Activated CD4-positive, CD25-positive, alpha-beta regulatory T cell treated with anti-CD3 and anti-CD28 coated beads, Interleukin-2, amount 50 U/mL, for 16 hours (primary cell): ENCODE measurements around the gene PTPN22.

Experiments used
- DNase-seq: peaks from one replicate; pipeline ENCODE4 v3.0.0-alpha.2; 2020; ENCODE audit warnings: low read depth, low spot score

PTPN22 gene

DNA sequence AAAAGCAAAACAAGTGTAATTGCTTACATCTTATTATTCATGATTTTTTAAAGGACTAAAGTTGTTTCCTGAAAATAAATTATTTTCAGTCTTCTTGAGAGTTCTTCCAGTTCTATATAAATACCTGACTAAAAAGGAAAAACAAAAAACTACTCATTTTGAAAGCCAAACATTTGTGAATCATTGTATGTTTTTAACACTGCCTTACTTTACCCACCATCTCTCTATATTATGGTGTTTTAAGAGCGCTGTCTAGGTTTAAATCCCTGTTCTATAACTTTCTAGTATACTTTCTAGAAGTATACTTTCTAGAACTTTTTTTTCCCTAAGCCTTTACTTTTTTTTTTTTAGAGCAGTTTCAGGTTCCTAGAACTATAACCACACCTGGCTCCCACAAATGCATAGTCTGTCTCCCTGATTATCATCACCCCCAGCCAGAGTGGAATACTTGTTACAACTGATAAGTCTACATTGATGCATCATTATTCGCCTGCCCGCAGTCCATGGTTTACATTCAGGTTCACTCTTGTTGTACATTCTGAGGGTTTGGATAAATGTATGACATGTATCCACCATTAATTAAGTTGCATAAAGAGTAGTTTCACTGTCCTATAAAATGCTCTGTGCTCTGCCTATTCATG lies 69.0 kb downstream of the PTPN22 start:
- no peak for DNase-seq

DNA sequence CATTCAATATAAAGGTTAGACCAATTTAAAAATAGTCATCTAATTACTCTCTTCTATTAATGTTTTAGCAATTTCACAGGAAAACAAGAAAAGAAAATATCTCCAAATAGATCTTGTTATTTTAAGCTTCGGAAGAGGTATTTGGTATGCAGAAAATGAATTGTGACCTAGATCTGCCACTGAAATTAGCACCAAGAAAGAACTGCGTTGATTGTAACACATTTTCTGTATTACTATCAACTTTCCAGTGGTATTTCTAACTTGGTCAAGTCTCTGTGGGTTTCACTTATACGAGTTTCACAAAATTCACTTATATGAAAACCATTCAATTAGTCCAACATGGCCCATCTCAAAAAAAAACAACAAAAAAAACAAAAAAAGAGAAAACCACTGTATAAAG lies 71.0 kb downstream of the PTPN22 start:
- no peak for DNase-seq

DNA sequence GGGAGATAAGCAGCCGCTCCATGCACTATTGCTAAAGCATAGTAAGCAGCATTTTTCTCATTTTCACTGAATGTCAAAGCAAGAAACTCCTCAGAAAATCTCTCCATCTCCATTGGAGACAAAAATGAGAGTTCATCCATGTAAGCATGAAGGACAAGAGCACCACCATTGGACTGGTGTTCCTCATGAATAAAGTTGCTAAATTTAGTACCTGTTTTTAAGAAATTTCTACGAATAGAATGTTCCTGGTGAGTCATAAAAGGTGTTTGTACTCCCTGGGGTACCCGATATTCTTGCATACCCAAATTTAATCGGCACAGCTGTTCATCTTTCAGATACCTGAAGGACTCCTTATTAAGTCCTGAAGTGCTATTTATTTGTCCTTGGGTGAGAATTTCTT lies 74.0 kb downstream of the PTPN22 start:
- no peak for DNase-seq

DNA sequence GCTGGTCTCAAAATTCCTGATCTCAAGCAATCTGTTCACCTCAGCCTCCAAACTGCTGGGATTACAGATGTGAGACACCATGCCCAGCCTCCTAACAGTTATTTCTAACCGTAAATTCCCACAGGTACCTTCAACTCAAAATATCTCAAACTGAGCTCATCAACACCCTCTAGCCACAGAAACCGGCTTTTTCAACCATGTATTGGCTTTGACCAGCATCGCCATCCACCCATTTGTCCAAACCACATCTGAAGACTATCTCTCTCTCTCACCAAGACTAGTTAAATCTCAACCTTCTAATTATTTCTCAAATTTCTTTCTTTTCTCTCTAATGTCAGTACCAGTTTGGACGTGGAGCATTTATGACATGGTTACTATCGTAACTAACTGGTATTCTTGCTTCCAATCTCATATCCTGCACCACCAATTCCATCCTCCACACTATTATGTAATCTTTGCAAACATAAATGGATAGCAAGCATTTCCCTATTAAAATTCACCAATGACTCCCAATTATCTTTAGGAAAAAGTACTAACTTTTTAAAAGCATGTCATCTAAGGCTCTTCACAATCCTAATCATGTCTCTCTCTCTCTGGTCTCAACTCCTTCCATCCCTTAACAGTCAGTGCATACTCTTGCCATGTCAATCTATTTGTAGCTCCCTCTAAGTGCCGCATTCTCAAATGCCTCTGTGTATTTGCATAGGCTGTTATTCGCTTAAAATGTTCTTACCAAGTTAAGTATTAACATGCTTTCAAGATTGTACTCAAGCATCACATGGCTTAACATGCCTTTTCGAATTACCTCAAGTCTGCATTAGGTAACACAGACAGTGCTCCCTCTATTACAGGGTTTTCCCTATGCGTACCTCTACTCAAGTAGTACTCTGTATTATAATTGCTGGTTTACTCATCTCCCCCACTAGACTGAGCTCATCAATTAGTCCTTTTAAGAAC lies 77.4 kb downstream of the PTPN22 start:
- DNase-seq, result no peak

DNA sequence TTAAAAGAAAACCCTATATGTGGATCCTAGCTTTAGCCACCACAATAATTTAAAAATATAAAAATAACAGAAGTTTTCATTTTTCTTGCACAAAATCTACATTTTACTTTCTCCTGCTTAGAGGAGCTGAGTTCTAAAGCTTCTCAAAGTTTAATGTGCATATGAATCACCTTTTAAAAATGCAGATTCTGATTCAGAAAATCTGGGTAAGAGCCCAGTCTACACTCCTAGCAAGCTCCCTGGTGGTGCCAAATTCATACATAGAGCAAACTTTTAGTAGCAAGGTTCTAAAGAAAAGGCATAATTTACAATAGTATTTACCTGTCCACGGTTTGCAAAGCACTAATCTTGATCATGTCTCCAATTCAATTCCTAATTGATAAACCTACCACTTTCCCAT lies 78.5 kb downstream of the PTPN22 start:
- no peak for DNase-seq

DNA sequence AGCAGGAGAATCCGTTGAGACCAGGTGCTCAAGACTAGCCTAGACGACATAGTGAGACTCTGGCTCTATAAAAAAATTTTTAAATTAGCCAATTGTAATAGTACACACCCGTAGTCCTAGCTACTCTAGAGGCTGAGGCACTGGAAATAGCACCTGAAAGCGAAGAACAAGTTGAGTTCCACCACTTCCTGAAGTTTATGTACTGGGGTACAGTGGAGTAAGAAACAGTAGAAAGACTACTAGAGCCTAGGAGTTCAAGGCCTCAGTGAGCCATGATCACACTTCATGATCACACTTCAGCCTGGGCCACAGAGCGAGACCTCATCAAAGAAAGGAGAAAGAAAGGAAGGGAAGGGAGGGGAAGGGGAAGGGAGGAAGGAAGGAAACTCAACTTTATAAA lies 79.0 kb downstream of the PTPN22 start:
- DNase-seq, result no peak

DNA sequence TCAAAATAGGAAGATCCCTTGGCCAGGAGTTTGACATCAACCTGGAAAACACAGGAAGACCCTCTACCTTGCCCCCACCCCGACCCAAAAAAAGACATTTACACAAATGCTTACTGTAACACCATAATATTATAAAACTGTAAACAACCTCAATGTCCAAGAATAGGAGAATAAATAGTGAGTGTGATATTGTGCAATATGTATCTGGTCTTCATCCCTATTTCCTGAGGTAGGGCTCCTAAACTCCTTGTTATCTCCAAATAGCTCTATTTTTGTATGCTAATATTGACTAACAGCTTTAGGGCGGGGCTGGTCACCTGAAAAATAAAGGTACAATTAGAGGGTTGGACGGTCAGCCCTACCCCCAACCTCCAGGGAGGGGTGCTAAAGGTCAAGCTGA lies 82.7 kb downstream of the PTPN22 start:
- DNase-seq, result no peak

DNA sequence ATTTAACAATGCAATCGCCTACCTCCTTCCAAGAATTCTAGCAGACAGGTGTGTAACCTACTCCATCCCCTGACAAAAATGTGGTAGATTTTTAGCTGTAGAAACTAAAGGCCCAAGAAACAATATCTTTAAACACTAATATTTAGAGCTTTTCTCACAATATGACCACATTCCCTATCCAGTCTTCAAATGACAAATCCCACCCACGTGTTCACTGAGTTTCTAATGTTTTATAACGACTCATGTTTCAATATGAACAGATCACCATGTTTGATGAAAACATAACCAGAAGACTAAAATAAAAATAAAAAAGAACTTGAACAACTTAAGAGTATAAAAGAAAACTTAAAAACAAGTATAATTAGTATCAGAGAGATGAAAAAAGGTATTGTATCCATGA lies 83.8 kb downstream of the PTPN22 start:
- no peak for DNase-seq

DNA sequence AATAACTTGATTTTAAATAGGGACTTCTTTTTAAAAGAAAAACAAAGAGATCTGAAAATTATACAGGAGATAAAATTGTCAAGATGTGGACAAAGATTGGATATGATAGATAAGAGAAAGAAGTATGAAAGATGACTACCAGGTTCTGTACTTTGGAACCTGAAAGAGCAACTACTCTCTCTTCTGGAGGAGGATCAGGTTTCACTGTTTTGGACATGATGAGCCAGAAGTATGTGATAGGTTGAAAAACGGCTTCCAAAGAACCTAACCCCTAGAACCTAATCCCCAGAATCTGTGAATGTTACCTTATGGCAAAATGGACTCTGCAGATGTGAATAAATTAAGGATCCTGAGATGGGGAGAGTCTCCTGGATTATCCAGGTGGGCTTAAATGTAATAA lies 85.4 kb downstream of the PTPN22 start:
- DNase-seq, result no peak

DNA sequence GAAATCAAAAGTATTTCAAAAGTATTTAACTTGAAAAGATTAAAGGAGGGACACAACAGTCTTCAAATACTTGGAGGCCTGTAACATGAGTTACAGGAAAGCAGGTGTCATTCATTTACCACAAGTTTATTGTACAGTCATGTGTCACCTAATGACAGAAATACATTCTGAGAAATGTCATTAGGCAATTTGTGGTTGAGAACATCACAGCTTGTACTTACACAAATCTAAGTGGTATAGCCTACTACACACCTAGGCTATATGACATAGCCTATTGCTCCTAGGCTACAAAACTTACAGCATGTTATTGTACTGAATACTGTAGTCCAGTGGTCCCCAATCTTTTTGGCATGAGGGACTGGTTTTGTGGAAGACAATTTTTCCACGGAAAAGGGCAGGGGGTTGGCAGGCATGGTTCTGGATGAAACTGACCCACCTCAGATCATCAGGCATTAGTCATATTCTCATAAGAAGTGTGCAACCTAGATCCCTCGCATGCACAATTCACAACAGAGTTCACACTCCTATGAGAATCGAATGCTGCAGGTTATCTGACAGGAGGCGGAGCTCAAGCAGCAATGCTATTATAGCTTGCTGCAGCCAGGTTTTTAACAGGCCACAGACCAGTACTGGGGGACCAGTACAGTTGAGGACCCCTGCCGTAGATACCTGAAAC lies 87.3 kb downstream of the PTPN22 start:
- no peak for DNase-seq

DNA sequence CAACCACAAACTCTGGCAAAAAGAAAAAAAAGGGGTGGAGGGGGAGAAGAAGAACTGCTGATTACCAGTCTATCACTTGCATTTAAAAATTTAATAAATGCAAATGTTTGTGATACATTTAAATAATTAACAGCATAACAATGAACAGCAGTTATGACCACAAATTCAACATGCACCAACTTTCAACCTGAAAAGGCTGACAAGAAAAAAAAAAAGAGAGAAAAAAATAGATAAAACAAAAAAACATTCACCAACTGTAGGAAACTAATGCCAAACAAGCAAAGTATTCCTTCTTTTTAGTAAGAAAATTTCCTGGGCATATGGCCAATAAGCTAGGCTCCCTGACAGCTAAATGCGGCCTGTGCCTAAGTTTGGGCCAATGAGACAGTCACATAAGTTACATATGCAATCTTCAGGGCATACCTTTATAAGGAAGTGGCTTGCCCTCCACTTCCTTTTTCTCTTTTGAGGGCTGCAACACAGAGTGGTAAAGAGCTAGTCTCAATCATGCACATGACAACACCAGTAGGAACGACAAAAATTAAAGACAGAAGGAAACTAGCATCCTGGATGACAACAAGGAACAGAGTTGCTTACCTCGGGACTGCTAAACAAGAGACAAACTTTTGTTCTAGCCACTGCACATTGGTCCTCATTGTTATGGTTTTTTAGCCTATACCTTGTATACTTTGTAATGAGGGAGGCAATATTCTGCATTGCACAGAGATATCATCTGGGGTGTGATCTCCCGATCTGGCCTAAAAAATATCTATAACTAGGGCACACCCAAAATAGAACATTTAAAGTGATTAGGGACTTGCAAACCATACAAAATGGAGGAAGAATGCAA lies 88.0 kb downstream of the PTPN22 start:
- peak; percentile 37 for DNase-seq

DNA sequence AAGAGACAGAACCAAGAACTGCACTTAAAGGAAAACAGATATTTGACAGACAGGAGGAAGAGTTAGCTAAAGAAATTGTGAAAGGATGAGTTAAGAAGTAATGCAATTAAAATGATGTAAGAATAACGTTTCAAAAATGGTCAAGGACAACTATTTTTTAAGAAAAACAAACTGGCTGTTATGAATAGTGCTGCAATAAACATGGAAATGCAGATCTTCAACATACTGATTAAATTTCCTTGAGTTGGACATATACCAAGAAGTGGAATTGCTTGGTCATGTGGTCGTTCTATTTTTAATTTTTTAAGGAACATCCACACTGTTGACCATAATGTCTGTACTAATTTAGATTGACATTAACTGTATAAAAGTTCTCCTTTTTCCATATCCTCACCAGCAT lies 89.1 kb downstream of the PTPN22 start:
- no peak for DNase-seq

DNA sequence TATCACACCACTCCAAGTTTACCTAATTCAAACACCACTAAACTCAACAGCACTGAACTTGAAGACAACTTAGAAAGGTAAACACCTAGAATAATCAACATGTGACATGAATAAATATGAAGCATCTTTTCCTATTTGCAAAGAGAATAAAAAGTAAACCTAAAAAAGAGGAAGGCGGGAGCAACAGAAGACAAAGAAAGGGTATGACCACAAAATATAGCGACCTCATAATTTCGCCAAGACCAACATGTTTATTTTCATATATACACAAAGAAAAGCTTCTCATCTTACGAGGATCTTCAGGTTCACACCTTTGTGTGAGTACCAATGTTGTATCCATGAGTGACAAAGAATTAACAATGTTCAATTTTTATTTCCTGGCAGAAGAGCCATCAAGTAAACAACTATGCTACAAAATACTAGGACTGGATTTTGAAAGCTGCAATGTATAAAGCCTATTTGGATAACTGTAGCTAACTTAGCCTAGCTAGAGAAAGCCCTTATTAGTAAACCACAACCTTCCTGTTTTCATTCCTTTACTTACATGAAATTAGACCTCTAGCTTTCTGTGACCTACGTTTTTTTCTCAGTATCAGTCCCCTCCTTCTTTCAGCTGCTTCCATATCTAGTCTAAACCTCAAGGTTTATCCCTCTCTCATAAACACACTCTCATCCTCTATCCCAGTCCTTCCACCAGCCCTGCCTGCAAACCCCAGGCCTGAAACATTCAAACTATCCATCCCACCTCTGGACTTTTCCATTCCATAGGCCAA lies 91.0 kb downstream of the PTPN22 start:
- DNase-seq, result no peak

DNA sequence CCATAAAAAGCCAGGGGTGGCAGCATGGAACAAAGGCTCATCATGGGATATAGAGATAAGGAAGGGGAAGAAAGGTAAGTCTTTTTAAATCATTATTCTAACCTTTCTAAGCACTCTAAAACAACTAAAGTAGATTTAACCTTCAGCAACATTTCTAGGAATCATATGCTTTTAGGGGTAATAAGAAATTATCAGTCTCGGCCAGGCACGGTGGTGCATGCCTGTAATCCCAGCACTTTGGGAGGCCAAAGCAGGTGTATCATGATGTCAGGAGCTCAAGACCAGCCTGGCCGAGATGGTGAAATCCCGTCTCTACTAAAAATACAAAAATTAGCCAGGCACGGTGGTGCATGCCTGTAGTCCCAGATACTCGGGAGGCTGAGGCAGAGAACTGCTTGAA lies 92.0 kb downstream of the PTPN22 start:
- DNase-seq, result no peak

DNA sequence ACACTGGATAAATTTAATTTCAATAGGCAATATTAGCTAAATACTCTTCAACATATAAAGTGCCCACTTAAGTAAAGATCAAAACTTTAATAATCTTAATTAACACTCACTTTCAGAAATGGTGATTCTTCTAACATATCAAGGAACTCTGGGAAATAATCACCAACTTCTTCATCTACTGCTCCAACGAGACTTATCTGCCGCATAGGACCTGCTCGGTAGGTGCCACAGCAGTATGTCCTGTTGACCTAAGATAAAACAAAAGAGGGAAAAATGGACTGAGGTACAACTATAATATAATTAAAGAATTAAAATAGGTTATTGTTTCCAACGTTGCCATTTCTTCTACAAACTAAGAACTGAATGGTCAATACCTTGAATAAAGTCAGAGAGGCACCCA lies 94.0 kb downstream of the PTPN22 start:
- no peak for DNase-seq

DNA sequence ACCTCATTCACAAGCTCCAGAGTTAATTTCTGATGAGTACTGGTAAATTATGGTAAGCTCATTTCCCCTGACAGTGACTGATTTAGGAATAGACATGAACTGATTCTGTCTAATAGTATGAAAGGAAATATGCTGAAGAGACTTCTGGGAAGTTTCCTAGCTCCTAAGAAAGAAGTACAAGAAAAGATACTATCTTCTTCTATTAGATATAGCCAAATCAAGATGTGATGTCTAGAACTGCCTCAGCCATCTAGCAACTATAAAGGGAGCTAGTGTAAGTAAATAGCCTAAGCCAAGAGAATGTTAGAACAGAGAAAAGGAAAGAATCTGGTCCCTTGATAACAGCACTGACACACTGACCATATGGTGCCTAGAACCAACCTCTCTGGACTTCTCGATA lies 101.5 kb downstream of the PTPN22 start:
- DNase-seq, result no peak

DNA sequence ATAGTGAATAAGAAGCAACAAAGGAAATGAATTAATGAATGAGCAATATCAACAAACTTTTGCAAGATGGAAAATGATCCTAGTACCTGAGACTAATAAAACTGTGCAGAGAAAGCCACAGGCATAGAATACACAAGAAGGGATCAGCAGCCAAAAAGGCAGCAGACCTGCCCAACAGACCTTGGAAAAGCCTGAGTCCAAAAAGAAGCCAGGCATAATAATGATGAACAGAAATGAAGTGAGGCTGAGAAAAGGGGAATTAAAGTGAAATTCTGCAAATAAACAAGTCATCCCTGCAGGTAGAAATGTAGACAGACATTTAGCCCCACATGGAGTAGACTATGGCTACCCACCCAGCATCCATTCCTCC lies 101.9 kb downstream of the PTPN22 start:
- DNase-seq, result no peak

DNA sequence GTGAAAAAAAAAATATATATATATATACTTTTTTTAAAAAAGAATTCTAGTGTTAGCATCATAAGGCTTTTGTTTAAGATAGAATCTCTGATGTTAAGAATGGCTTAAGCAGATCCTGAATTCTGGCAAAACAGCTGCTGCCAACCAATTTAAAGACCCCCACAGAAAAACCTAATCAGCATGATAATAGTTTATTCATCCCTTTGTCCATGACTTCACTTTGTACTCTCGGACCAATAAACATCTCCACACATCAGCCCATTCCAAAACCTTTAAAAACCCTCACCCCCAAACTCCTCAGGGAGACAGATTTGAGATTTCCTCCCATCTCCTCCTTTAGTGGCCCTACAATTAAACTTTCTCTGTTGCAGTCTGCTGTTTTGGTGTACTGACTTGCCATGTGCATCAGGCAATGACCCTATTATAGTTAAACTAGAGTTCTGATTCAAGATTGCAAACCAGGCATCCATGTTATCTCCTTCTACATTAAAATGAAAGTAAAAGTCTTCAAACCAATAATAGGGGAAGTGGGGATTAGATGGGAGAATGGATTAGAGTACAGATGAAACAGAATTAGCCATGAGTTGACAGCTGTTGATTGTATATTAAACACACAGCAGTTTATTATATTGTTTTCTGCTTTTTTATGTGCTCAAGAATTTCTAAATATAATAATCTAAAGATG lies 102.5 kb downstream of the PTPN22 start:
- DNase-seq, result no peak

DNA sequence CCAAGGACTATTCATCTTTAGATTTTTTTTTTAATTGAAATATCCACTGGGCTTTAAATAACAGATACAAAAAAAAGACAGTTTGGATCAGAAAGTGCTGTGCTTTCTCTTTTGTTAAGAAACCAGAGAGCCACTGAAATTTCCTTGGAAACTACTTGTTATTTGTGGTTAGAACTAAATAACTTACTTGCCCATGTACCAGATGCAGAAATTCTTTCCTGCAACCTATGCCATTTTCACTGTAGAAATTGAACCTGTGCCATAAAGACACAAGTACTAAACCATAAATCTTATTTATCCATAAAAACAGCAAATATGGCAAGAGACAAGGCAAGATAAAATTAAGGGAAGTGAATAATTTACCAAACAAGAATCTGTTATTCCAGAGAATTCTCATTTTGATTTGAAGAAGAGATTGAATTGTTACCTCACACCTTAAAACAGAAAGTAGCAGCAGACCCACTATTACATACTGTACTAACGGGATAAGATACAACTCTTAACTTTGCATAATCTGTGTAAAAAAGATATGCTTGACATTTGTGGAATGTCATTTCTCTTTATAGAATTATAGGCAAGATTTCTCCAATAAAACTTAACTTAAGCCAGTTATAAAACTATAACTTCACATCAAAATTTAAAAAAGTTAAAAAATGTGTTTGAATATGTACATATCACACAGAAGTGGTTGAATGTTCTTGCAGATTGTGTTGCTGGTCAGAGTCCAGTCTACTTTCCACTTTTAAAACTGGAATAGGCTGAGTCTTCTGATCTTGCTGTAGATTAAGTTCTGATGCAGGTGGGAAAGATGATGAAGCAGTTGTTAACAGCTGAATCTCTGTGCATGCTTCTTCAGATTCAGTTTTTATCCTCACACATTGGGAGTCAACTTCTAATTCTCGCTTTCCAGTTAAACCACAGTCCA lies 105.9 kb downstream of the PTPN22 start:
- no peak for DNase-seq
